GM13976 (cell line): Measurements from ENCODE around the gene RAB10.

ENCODE experiments used
- DNase-seq: peaks from one replicate; pipeline ENCODE4 v3.0.0; 2012; ENCODE audit warnings: low spot score
- in situ Hi-C: fragments of 300-500 bp; cut with MboI; formaldehyde crosslinking; loops from one replicate; pipeline ENCODE4 v1.12.0; 2022; ENCODE audit warnings: low sequenced_read_pairs, mixed read lengths, inconsistent platforms; ENCODE audit not compliant: unreplicated experiment
- TF ChIP-seq, protein P1 (sequence below): IDR thresholded peaks from 2 replicates; pipeline ENCODE4 v1.5.1; 2012; ENCODE audit warnings: borderline replicate concordance, mild to moderate bottlenecking; ENCODE audit not compliant: insufficient read depth; ENCODE audit errors: extremely low read depth, missing control alignments, control extremely low read depth

RAB10 gene

DNA sequence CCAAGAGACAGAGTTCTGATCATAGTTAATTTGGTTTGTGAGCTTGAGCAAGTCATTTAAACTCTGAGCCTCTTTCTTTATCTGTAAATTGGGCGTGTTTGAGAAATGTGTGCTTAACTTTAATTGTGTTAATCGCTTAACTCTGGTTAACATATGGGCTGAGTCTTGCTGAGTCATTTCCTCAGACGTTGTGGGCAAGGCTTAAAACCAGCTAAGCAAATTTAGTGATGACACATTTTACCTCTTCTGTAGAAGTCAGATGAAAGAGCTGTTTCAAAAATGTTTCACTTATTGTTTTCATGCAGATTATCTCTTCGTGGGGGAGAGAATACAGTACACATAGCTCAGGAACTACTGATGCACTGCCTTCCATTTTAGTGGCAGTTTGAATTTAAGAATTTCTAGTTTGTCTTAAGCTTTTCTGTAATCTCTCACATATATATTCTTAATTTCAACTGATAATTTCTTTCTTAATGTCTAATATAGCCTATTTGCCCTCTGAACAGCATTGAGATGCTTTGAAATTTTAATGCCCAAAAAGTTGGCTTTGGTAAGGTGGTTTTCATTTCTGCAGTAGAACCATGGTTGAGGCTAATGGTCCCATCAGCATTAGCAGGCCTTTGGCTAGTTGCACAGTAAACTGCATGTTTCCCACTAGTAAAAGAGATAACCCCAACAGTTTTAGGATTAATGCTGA lies 34.9 kb downstream of the RAB10 start:
- in situ Hi-C loops, result no loop called here
- DNase-seq, result peak; percentile 74

DNA sequence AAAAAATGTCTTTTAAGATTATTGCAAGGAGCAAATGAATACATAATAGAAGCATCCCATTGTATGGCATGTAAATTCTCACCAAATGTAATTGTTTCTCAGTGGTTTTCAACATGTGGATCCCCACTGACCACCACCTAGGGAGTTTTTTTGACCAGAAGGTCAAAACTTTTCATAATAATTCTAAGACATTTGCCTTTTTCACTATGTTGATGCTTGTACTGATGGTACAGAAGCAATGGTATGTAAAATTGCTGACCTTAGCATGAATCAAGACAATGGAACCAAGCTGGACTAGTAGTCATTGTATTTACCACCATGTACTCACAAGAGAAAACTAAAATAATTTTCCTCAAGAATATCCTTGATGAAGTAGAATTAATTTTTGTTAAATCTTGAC lies 36.8 kb downstream of the RAB10 start:
- DNase-seq, result no peak
- TF ChIP-seq, protein P1, sequence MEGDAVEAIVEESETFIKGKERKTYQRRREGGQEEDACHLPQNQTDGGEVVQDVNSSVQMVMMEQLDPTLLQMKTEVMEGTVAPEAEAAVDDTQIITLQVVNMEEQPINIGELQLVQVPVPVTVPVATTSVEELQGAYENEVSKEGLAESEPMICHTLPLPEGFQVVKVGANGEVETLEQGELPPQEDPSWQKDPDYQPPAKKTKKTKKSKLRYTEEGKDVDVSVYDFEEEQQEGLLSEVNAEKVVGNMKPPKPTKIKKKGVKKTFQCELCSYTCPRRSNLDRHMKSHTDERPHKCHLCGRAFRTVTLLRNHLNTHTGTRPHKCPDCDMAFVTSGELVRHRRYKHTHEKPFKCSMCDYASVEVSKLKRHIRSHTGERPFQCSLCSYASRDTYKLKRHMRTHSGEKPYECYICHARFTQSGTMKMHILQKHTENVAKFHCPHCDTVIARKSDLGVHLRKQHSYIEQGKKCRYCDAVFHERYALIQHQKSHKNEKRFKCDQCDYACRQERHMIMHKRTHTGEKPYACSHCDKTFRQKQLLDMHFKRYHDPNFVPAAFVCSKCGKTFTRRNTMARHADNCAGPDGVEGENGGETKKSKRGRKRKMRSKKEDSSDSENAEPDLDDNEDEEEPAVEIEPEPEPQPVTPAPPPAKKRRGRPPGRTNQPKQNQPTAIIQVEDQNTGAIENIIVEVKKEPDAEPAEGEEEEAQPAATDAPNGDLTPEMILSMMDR, result no peak
- in situ Hi-C loops, result no loop called here

More for the DNA sequence above, 34.9 kb downstream of the RAB10 start:
- TF ChIP-seq, protein P1, result no peak

DNA sequence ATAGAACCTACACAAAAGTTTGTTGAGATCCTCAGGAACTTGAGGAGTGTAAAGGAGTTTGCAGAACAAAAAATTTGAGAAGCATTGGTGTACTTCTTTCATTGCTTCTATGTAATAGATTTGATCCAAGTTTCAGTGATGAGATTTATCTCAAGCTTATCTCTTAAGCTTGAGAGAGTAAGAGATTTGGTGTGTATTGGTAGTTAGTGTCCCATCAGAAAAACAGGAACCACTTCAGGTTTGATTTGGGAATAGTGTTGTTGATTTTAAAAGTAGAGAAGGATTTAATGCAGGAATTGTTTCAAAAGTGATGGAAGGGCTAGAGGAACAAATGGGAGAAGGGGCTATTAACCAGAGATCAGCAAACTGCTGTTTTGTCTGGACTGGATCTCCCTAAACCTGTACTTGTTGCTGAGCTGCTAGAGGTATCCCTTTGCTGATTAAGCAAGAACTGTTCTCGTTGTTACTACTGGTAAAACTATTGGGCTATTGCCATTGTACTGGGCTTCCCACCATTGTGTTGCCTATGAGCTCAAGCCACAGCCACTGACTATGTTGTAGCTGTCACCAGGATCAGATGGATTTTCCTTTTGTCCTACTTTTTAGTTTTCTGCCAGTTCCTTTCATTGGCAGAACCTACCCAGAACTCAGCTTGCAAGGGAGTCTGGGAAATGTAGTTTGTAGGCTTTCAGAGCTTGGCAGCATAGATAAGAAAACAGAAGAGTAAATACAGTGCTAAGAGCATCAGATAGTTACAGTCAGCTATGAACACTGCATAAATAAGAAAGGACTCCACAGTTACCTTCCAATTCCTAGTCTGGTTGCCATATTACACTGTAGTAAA lies 39.3 kb downstream of the RAB10 start:
- no peak for DNase-seq
- TF ChIP-seq, protein P1, result no peak
- in situ Hi-C loops, result no loop called here

DNA sequence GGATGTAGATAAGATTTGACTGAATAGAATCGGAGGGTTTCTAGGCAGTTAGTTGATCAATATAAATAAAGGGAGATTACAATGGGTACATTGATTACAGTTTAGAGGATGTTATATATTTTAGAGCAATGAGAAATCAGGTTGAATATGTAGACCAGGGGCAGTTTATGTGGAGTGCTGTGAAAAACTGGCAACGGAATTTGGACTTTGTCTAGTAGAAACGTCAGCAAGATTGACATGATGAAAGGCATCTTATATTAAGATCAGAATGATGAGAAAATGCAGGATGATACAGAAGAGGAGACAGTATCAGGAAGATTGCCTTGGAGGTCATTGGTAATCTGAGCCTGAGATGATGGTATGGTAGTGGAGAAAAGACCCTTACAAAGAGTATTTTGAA lies 39.9 kb downstream of the RAB10 start:
- TF ChIP-seq, protein P1, result no peak
- no peak for DNase-seq
- in situ Hi-C loops, result no loop called here

DNA sequence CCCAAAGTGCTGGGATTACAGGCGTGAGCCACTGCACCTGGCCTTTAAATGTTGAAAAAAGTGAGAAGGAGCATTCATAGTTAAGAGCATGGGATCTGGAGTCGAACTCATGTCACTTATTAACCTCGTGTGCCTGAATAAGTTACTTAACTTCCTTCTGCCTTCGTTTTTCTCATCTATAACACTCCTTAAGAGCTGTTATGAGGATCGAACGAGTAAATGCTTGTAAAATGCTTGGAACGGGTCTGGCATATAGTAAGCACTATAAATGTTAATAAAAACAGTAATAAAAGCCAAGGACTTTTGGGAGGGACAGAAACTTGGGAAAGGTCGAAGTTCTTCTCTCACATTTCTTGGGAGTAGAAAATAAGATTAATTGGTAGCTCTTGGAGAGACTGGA lies 40.8 kb downstream of the RAB10 start:
- TF ChIP-seq, protein P1, result no peak
- in situ Hi-C loops, result no loop called here
- no peak for DNase-seq

DNA sequence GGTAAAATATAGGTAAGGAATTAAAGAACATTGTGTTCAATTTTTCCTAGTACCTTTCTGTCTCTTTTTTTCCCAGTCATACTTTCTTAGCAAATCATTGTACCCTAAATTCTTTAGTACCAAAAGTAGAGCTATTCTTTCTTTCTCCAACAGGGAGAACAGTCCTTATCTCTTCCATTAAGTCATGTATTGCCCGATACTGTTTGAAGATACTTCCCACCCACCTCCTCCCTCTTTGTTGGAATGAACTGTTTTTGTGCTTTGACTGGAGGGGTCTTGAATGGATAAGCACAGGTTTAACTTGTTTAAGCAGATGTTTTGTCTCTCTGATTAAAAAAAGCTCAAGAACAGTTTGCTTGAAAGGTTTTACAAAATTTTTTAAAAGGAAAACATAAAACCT lies 41.3 kb downstream of the RAB10 start:
- TF ChIP-seq, protein P1, result no peak
- DNase-seq, result no peak
- in situ Hi-C loops, result no loop called here
